Colon (tissue), 2 donors: Measurements from ENCODE around the gene CYRIA.

Source experiments
- FAIRE-seq: peaks from 2 replicates; lab custom pipeline; 2012; peaks lifted over from hg19 to GRCh38; lab: Jason Lieb, UNC
- donor health status: control.
- donor health status: control.

The CYRIA gene

DNA sequence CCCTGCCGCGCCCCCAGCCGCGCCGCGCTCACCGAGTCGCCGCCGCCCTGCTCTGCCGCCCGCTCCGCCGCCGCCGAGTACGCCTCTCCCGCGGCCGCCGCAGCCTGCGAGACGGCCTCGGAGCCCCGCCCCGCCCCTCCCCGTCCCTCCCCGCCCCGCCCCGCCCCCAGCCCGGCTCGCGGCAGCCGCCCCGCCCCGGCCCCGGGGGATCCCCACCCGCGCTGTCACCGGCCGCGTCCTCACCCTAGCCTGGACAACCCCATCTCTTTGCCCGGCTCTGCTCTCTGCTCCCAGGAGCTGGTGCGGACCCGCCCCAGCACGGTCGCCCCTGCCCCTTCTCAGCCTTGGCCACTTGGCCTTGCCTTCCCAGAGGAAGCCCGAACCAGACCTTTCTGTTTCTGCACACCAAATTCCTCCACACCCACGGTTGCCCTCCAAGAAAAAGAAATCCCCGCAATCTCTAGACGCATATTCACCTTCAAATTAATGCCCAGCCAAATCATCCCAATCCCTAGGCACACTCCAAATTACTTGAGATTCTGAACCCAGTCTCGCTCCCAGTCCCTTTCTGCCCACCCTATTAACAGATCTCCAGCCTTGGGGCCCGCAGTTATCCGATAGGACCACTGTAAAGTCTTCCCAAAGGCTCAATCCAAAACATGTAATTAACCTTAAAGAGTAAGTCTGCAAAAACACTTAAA, at the start of gene CYRIA:
Gene CYRIA (minus strand): TSS at position 87 of the 701 bp plus-strand sequence. CDS start 77,715 bp downstream, outside the sequence.
- FAIRE-seq = no peak

DNA sequence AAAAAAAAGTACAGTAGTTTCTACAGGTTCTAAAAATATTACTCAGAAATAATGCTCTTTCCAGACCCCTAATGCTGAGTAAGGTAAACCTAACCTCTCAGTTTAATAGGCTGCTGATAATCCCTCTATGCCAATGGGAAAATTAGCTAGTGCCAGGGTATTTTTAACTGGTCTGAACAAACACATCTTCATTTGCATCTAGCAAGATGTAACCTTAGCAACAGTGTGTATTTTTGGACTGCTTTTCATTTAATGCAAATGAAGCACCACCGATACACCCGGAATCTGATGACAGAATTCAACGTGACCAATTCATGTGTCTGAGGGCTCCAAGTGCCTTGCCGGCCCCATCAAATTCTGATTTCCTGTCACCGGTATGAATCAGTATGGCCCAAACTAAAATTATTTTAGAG, 47.4 kb upstream of the CYRIA start:
- FAIRE-seq = no peak

DNA sequence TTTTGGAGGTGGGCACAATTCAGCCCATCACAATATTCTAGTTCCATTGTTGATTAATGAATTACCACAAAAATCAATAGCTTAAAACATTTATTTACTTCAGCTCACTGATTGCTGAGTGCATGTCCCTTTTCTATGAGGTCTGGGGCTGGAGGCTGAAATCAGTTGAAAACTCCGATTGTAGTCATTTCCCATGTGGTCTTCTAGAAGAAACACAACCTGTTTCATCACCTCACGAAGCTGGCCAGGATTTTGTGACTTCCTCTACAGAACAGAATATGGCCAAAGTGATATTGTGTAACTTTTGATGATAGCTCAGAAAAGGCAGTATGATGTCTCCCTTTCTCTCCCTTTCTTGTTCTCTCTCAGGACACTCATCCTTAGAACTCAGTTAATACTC, 44.1 kb upstream of the CYRIA start:
- no peak for FAIRE-seq

DNA sequence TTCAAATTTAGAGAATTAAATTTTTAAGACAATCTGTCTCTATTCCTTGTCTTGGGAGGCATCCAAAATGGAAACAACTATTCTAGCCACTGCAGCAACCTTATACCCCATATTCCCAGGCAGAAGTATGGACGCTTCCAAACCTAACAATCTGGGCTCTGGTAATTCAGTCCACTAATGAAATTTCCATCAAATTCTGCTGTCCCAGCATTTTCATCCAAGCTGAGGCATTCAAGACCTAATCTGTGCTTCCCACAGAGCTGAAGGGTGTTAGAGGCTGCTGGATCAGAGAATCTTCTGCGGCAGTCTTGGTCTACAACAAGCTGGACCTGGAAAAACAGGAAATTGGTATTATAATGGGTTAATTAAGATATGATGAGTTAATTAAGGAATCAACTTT, 42.5 kb upstream of the CYRIA start:
- FAIRE-seq = no peak

DNA sequence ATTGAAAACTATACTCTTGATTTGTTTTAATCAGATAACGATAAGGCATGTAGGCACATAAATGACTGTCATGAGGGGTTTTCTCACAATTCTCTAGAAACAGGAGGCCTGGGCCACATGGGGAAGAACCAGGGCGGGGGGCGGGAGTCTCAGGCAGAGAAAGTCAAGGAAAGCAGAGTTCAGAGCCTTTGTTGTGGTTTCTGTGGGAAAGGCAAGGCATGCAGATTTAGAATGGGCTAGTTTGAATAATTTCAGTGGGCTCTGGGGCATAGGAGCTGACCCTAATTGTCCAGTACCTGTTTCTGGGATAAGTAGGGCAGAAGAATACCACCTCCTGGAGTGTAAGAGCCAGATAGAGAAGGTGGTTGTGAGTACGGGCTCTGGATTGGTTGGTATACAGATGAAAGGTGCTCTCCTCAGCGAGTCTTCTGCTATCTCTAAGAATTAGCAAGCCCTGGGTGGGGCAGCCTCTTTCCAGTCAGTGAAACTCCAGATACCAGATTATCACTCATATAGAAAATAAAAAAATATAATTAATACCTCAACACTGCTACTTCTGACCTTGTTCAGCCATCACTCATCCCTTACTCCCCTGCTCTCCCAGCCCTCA, 41.5 kb upstream of the CYRIA start:
- no peak for FAIRE-seq

DNA sequence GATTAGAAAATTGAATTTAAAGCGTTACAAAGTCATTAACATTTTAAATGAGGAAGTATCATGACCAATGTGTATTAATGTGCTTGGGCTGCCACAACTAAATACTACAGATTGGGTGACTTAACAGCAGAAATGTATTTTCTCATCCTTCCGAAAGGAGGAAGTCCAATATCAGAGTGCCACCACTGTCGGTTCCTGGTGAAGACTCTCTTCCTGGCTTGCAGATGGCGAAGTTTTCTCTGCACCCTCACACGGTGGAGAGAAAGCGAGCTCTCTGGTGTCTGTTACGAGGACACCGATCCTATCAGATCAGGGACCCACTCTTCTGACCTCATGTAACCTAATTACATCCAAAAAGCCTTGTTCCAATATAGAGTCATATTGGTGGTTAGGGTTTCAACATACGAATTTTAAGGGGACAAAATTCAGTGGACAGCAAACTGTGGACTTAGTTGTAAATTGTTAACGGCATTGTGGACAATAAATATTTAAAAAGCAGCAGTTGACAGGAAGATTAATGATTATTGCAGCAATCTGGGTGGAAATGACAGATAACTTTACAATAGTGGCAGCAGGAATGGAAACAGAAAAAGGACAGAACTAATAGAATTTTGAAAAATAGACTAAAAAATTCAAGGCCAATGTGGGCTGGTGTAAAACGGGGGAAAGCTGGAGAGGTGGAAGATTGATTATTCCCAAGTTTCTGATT, 35.1 kb upstream of the CYRIA start:
- no peak for FAIRE-seq

DNA sequence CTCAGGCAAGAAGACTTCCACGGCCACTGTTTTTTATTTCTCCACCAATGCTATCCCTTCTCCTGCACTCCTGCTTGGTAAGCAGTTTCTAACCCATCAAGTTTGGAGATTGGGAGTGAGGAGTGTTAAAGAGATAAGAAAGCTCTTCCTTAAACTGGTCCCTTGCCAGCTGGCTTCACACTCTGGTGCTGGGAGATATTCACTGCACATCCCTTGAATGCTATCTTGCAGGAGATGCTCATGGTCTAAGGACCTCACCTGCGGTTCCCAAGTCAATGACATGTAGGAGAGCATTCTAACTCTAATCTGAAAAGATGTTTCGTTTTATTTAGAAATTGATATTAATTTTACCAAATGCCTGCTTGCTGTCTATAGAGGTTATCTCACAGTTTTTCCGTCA, 28.2 kb upstream of the CYRIA start:
- no peak for FAIRE-seq

DNA sequence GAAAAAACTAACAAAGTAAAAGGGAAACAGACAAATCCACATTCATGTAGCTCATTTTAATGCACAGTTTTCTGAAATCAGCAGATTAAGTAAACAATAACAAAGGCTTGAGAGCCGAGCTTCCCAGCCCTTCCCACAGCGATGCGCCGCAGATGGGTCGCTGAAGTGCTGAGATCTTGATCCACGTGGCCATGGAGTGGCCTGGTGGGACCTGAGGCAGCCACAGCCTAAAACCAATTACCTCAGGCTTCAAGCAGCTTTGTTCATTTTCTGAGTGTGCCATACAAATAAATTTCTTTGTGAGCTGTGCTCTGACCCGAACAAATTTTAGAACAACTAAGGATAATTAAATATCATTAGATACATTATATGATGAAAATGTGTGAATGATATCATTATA, 25.6 kb upstream of the CYRIA start:
- no peak for FAIRE-seq

DNA sequence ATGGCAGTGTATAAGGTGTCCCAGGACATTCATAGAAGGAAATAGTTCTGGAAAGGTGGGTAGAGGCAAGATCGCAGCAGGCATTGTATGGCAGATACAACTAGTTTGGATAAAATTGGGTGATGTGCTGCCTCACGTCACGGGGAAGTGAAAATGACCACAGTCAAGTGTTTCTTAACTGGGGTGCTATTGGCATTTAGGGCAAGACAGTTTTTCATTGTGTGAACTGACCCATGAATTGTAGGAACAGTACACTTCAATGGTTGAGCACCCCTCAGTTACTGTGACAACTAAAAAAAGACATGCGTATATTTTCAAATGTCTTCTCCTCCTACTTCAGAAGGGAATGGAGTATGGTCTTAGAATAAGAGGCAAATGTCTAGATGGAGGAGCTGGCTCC, 22.3 kb upstream of the CYRIA start:
- no peak for FAIRE-seq

DNA sequence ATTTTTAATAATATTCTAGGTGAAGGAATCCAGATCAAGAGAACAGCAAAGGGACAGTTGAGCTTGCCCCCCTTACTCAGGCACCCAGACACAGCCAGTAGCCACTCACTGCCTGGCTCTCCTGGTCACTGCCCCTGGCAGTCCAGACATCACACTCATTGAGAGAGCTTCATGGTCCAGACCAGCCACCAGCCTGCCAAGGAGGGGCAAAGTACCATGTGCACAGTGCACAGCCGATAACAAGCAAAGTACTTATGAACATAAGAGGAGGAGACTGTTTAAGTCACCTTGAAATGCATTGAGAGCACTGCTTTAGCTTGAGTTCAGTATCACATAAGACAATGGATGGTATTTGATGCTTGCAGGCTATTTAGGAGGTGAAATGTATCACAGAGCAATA, 21.6 kb upstream of the CYRIA start:
- FAIRE-seq = no peak

DNA sequence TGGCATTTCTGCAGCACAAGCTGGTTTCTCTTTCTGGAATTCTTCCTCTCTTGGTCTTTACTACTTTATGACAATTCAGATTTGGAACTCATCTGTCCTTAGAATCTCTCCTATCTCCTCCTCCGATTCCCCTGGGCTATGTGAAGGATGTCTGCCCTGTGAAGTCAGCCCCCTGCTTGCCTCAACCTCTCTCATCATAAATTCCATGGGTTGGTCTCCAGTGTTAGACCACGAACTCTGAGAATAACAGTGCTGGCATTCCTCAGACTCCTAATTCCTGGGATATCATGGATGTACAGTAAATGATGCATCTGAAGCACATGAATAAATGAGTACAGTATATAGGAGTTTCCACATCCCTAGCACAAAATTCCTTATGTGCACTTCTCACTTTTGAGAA, 21.0 kb upstream of the CYRIA start:
- FAIRE-seq = no peak

DNA sequence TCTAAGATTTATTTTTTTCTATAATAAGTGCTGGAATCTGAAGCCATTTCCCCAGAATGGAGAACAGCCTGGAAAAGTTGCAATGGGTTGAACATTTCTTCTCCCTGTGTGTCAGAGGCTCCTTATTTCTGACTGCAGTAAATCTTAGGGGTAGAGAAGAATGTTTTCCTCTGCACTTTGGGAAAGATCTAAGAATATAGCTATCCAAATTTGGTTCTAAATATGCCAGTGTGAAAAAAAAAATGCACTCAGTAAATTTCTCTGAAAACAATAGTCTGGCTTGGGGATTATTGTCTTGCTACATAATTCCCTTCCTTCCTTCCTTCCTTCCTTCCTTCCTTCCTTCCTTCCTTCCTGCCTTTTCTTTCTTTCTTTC, 19.7 kb upstream of the CYRIA start:
- no peak for FAIRE-seq

DNA sequence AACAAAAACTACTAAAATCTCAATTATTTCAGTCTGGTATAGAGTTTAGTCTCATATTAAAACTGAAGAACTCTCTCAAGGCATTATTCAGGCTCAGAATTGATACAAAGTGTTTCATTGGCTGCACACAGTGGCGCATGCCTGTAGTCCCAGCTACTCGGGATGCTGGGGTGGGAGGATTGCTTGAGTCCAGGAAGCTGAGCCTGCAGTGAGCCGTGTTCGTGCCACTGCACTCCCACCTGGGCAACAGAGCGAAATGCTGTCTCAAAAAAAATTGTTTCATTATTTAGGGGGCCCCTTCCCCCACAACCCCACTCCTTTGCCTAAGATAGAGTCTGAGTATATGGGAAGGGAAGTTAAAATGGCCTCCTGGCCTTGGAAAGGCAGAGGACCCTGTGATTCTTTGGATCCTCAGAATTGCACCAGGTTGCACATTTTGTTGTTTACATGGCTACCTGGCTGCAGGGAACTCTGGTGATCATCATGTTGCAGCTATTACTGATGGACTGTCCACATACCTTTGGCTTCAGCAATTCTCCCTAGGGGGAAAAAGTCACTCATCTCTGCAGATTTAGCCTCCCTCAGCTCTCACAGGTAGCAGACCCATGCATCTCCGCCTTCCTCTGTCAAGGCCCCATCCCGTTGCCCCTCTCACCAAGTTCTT, 19.2 kb upstream of the CYRIA start:
- FAIRE-seq = no peak

DNA sequence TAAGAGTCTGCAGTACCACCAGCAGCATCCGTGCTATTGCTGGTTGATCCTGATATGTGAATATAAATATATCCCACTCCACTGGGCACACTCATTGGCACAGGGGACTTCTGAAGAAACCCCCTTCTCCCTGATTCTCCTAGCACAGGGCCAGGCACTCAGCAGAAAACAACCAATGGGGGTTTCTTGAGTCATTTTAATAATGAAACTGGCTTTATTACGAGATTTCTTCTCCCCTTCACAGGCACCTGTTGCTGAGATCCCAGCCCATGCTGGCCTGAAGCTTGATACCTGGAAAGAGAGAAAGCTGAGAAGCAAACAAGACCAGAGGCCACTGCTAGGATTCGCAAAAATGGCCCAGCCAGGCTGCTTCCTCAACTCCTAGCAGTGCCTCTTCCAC, 17.9 kb upstream of the CYRIA start:
- no peak for FAIRE-seq

DNA sequence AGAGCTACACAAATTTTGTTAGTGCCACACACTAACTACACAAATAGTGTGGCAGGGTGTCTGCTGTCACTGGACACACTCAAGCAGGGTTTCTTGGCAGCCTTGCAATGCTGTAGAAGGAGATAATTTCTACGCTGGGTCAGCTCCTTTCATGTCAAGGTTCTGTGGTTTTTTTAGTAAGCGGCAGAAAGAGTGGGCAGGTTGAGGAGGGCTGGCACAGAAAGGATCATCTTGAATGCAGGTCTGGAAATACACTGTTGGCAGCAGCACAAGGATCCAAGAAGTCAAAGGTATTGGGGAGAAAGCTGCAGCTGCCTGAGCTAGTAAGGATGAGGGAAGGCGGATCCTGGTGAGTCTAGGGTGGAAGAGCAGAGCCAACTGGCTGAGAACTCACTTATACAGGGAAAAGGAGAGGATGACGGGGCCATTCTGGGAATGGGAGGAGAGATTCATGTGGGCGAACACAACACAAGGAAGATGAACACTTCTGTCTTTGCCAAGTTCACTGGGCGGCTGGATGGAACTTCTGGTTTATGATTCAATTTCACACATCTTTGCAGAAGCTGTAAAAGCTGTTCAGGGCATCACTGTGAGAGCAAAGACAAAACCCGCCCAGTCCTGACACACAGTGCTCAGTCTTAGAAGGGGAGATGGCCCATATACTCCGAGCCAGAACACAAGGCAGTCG, 16.9 kb upstream of the CYRIA start:
- FAIRE-seq = no peak

DNA sequence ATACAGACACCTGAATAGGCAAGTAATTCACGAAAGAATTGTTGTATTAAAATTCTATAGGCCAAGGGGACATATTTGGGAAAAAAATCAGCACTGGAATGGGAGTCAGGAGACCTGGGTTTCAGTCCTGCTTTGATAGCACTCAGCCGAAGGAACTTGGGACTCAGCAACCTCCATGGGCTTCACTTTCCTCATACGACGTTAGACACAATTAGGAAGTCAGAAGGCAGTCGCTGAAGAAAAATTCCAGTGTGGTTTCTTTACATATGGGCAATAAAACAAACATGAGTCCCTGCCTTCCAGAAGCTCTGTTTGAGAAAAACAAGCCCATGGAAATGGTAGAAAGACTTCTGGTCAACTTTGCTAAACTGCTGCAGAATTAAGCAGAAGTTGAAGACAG, 15.1 kb upstream of the CYRIA start:
- FAIRE-seq = no peak

DNA sequence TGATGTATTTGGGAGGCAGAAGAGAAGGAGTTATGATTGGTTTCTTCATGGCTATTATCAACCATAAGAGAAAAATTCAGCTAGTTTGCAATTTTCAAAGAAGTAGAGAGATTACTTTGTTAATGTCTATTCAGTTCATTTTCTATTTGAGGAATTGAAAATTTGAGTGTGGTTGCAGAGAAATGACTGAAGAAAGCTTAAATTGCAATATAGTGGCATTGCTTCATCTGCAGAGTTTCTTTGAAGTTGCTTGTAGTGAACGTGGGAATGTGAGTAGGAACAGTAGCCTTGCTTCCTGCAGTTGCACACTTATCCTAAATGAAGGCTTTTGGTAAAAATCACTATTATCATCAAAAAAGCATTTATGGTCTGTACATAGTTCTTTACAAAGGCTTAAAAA, 14.7 kb upstream of the CYRIA start:
- FAIRE-seq = no peak

DNA sequence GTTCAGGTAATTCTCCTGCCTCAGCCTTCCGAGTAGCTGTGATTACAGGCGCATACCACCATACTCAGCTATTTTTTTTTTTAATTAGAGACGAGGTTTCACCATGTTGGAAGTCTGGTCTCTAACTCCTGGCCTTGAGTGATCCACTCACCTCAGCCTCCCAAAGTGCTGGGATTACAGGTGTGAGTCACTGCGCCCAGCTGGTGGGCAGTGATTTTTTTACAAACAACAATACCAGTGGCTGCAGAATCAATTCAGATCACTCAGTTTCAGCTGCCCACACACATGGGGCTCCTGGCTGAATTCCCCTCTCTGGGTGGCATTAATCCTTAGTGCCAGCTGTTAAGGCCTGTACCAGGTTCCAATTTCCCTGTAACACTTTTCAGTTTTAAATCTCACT, 13.3 kb upstream of the CYRIA start:
- FAIRE-seq = no peak

DNA sequence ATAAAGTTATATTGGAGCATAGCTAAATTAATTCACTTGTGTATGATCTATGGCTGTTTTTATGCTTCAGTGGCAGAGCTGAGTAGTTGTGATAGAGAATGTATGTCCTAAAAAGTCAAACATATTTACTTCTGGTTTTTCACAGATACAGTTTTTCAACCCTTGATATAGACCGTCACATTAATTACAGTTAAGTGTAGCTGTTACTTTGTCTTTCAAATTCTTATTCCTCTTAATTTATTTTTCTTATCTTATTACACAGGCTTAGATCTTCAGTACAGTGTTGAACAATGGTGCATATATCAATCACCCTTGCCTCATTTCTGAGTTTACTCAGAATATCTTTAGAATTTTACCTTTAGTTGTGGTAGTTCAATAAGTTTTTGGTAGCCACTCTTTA, 12.2 kb upstream of the CYRIA start:
- no peak for FAIRE-seq

DNA sequence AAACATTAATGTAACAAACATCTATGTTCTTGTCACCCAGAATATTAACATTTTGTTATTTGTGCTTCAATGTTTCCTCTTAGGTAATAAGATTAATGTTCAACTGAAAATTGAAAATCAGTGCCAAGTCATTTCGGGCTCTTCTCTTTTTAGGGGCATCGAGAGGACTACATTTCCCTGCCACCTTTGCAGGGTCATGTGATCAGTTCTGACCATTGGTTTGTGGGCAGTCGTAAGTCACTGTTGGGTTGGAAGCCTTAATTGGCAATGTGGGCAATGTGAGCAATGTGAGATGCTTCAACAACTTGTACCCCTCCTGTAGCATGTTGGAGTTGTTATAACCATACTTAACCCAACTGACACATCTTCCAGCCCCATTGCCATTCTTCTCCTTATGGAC, 10.1 kb upstream of the CYRIA start:
- no peak for FAIRE-seq

DNA sequence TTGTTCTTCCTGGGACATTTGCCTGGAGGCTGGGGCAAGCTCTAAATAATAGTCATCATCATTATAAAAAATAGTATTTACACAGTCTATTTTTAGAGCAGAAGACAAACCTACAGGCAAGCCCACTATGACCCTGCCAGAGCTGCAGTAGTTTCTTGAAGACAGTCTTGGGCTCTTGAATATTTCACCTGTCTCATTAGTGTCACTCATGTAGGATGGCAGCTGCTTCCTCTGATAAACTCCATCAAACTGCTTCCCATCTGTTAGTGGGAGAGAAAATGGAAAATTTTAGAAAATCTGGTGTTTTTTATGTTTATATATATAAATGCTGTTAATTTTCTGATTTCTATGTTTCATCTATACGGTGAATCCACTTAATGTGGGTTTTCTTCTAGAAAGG, 8.5 kb upstream of the CYRIA start:
- FAIRE-seq = no peak

DNA sequence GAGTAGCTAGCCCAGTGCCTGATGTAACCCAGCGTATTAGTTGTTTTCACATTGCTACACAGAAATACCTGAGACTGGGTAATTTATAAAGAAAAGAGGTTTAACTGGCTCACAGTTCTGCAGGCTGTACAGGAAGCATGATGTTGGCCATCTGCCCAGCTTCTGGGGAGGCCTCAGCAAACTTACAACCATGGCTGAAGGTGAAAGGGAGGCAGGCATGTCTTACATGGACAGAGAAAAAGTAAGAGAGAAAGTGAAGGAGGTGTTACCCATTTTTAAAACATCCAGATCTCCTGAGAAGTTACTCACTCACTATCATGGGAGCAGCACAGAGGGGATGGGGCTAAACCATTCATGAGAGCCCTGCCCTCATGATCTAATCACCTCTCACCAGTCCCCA, 6.1 kb upstream of the CYRIA start:
- FAIRE-seq = no peak

DNA sequence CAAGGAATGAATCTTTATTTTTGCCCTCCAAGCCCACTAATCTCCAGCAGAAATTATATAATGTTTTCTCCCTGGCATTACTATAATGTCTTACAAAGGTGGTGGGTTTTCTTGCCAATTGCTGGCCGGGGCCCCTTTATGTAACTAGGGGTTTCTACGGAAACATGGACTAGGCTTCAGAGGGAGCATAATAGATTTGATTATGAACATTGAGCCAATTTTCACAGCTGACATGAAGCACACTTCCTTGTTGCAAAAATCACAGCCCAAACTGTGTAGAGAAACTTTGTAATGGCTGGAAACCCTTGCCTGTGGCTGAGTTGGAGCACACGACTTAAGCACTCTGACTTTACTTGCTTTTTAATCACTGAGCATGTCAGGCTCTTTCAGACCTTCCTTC, 3.8 kb upstream of the CYRIA start:
- no peak for FAIRE-seq
